MM.1S (cell line): ENCODE results near the gene TRIM14.

ENCODE experiments used
- EZH2phosphoT487 ChIP-seq: fragments of 300-600 bp; sonication (generic); IDR thresholded peaks from 2 replicates; pipeline ENCODE4 v1.6.1; 2018; ENCODE audit warnings: antibody characterized with exemption, low read length
- TF ChIP-seq, protein P1 (sequence below): fragments of 300-600 bp; sonication (generic); IDR thresholded peaks from 2 replicates; pipeline ENCODE4 v1.5.1; 2016; ENCODE audit warnings: antibody characterized with exemption, low read length, mixed read lengths

DNA sequence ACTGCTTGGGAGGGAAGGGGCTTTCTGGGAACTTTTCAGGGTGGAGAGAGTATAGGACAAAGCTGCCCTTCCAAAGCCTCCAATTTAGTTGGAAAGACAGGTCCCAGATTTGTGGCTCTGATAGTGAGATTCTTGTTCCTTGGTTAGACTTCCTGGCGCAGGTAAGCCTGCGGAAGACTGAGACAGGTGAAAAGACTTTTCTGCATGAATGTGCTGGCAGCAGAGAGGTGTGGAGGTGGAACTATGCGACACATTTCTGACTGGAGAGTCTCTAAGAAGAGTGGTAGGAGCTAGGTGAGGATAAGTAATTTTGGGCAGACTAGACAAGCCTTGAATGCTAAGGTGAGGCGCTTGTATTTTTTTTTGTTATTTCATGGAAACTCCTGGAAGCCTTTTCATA is 32.6 kb downstream of the TRIM14 start:
- TF ChIP-seq, protein P1, sequence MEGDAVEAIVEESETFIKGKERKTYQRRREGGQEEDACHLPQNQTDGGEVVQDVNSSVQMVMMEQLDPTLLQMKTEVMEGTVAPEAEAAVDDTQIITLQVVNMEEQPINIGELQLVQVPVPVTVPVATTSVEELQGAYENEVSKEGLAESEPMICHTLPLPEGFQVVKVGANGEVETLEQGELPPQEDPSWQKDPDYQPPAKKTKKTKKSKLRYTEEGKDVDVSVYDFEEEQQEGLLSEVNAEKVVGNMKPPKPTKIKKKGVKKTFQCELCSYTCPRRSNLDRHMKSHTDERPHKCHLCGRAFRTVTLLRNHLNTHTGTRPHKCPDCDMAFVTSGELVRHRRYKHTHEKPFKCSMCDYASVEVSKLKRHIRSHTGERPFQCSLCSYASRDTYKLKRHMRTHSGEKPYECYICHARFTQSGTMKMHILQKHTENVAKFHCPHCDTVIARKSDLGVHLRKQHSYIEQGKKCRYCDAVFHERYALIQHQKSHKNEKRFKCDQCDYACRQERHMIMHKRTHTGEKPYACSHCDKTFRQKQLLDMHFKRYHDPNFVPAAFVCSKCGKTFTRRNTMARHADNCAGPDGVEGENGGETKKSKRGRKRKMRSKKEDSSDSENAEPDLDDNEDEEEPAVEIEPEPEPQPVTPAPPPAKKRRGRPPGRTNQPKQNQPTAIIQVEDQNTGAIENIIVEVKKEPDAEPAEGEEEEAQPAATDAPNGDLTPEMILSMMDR, result no peak
- TF ChIP-seq EZH2phosphoT487, result no peak
